ENCODE data around the gene ZNRF3.

- TF ChIP-seq CTCF (IDR thresholded peaks at IDR 0.05) (no peak), POLR2A (IDR thresholded peaks at IDR 0.05) (no peak)
These were observed 147.3 kb downstream of the ZNRF3 start for GRCh38 chr22:29030618-29031226.
